Stromal cell of bone marrow (primary cell): ENCODE results near the gene EFNA5.
A peak's percentile ranks its signal among the peaks of the same experiment; 100 is the strongest.

Source experiments
- DNase-seq: peaks from one replicate; pipeline ENCODE4 v3.0.0-alpha.2; 2012; ENCODE audit warnings: low read depth

The EFNA5 gene

GRCh38 chr5:107603349-107603748 lies 67.4 kb downstream of the EFNA5 start:
- no peak for DNase-seq

- DNase-seq: no peak
Measured at GRCh38 chr5:107602896-107603295, 67.8 kb downstream of the EFNA5 start.

- DNase-seq: no peak
Measured at GRCh38 chr5:107601076-107601475, 69.7 kb downstream of the EFNA5 start.

GRCh38 chr5:107598958-107599357 lies 71.8 kb downstream of the EFNA5 start:
- DNase-seq: no peak

GRCh38 chr5:107597803-107598202 lies 72.9 kb downstream of the EFNA5 start:
- no peak for DNase-seq

GRCh38 chr5:107597247-107597646 lies 73.5 kb downstream of the EFNA5 start:
- DNase-seq: no peak

- no peak for DNase-seq
Measured at GRCh38 chr5:107594253-107595045, 76.3 kb downstream of the EFNA5 start.

- DNase-seq: no peak
Measured at GRCh38 chr5:107593009-107593408, 77.7 kb downstream of the EFNA5 start.

GRCh38 chr5:107592515-107592914 lies 78.2 kb downstream of the EFNA5 start:
- DNase-seq: no peak

- no peak for DNase-seq
Measured at GRCh38 chr5:107590686-107591085, 80.1 kb downstream of the EFNA5 start.

- DNase-seq: no peak
Measured at GRCh38 chr5:107589520-107590193, 81.1 kb downstream of the EFNA5 start.

GRCh38 chr5:107582625-107583024 lies 88.1 kb downstream of the EFNA5 start:
- DNase-seq: no peak

- DNase-seq: no peak
Measured at GRCh38 chr5:107580889-107581820, 89.6 kb downstream of the EFNA5 start.

GRCh38 chr5:107578051-107578635 lies 92.6 kb downstream of the EFNA5 start:
- no peak for DNase-seq

- DNase-seq: no peak
Measured at GRCh38 chr5:107577394-107577950, 93.3 kb downstream of the EFNA5 start.

- DNase-seq: no peak
Measured at GRCh38 chr5:107576736-107577393, 93.9 kb downstream of the EFNA5 start.

GRCh38 chr5:107576155-107576554 lies 94.6 kb downstream of the EFNA5 start:
- DNase-seq: no peak

- DNase-seq: no peak
Measured at GRCh38 chr5:107574287-107574686, 96.5 kb downstream of the EFNA5 start.

- DNase-seq: no peak
Measured at GRCh38 chr5:107572715-107573368, 97.9 kb downstream of the EFNA5 start.

- DNase-seq: peak; percentile 82
Measured at GRCh38 chr5:107571621-107572536, 98.9 kb downstream of the EFNA5 start.
